ENCODE measurements around the gene TMEM170B. TPM values are rescaled to one million over a fixed set of nuclear protein-coding genes. Genes with fewer than 3 reads are reported as not detected.

The TMEM170B gene
- total and polyA plus RNA-seq, 9 of the 15 experiments (the other 6 are each of a cell fraction or from before 2014, with no cell fraction given): 0.03 to 0.11 (median 0.07) TPM

GRCh38 chr6:11491596-11492463, 45.7 kb upstream of the TMEM170B start:
- intact Hi-C loops (cut with micrococcal nuclease): no loop called here
- ATAC-seq (no peak), FAIRE-seq (no peak)

More at GRCh38 chr6:11491596-11492463, 45.7 kb upstream of the TMEM170B start:
- no peak for DNase-seq (ENCODE audit: extremely low read depth in 1 of 4, low spot score in 3 of 4)
- no peak overlapping the region for H3K4me2 ChIP-seq (ENCODE audit: insufficient read depth, low read length)
- no peaks in the 10 kb centered on the region for H3K36me3 ChIP-seq (ENCODE audit: control insufficient read depth, insufficient read depth, low read length)
- in situ Hi-C loops (cut with MboI): loop anchor here (25.0 kb wide), 1 partner anchor 530 kb away; no protein-coding TSS in a partner anchor
- no peak overlapping the region for H3K4me3 ChIP-seq
- ChIA-PET POLR2A (no interaction called here), CTCF (ENCODE audit: low intra/inter-chr PET ratio) (no interaction called here)
- no TSS peak for BruUV-seq (replicated peaks)
- H2AFZ ChIP-seq (ENCODE audit: low read depth, low read length): no peak overlapping the region
- no peaks in the 10 kb centered on the region for H3K9me3 ChIP-seq (replicated peaks; ENCODE audit: control insufficient read depth, insufficient read depth, low read depth, low read length)
- TF ChIP-seq HDAC6 (IDR thresholded peaks at IDR 0.05; ENCODE audit: low read depth, low read length) (no peak), CREB3L1 (IDR thresholded peaks at IDR 0.05; ENCODE audit: borderline replicate concordance, low read depth) (no peak), CBFA2T2 (conservative IDR thresholded peaks at IDR 0.05) (no peak), BHLHE40 (IDR thresholded peaks at IDR 0.05; ENCODE audit: low read length) (no peak), HDGF (IDR thresholded peaks at IDR 0.05) (no peak), RERE (CRISPR knock-in tag; IDR thresholded peaks at IDR 0.05; ENCODE audit: borderline replicate concordance) (no peak), FOXJ2 (tag; IDR thresholded peaks at IDR 0.05) (no peak), MYNN (IDR thresholded peaks at IDR 0.05) (no peak), MYNN (CRISPR knock-in tag; IDR thresholded peaks at IDR 0.05) (no peak), ZNF197 (CRISPR knock-in tag; IDR thresholded peaks at IDR 0.05; ENCODE audit: low read depth) (no peak)
- no peaks in the 10 kb centered on the region for H3K4me1 ChIP-seq (replicated peaks in 1 of 2; ENCODE audit: control insufficient read depth in 2 of 2, insufficient read depth in 2 of 2, low read length in 2 of 2)
- H3K27me3 ChIP-seq (ENCODE audit: control insufficient read depth in 2 of 2, insufficient read depth in 2 of 2, low read length in 2 of 2): no peaks in the 10 kb centered on the region
- no peaks in the 10 kb centered on the region for H3K9me1 ChIP-seq (ENCODE audit: control insufficient read depth, insufficient read depth, low read length)
- no peak overlapping the region for H3K9ac ChIP-seq (ENCODE audit: insufficient read depth in 1 of 2, low read depth in 2 of 2, low read length in 2 of 2)
- no peak overlapping the region for H3K27ac ChIP-seq (ENCODE audit: extremely low read depth, low read depth, low read length)
- H4K20me1 ChIP-seq (replicated peaks; ENCODE audit: control insufficient read depth, insufficient read depth, low read length): no peaks in the 10 kb centered on the region
- no peaks in the 10 kb centered on the region for H3K79me2 ChIP-seq (ENCODE audit: control insufficient read depth, insufficient read depth, low read length)
- 10% methylated on average over 9 of the region's 10 CpGs for WGBS (ENCODE audit: insufficient coverage, low coverage, missing lambda C conversion rate)

Measured in K562 (cell line).